ENCODE data around the gene MACROD2.

DNA sequence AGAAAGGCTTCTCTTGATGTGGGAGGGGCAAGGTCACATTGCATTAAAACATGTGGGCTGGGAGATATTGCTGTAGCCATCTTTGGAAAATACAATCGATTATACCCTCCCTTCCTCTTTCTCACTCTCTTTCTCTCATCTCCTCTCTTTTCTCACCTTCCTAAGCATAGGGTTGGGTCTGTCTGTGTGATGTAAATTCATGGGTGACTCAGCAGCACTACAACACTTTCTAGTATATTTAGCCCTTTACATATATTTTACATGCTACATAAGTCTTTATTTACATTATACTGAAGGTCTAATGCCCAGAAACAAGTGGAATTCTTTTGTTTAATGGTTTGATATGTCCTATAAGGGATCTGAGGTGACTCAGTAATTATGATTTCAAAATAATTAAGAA lies 976.9 kb downstream of the MACROD2 start:
- TF ChIP-seq, protein P1, sequence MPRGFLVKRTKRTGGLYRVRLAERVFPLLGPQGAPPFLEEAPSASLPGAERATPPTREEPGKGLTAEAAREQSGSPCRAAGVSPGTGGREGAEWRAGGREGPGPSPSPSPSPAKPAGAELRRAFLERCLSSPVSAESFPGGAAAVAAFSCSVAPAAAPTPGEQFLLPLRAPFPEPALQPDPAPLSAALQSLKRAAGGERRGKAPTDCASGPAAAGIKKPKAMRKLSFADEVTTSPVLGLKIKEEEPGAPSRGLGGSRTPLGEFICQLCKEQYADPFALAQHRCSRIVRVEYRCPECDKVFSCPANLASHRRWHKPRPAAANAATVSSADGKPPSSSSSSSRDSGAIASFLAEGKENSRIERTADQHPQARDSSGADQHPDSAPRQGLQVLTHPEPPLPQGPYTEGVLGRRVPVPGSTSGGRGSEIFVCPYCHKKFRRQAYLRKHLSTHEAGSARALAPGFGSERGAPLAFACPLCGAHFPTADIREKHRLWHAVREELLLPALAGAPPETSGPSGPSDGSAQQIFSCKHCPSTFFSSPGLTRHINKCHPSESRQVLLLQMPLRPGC (tag by site-specific recombination; IDR thresholded peaks at IDR 0.05) = no peak
- TF ChIP-seq, protein P2, sequence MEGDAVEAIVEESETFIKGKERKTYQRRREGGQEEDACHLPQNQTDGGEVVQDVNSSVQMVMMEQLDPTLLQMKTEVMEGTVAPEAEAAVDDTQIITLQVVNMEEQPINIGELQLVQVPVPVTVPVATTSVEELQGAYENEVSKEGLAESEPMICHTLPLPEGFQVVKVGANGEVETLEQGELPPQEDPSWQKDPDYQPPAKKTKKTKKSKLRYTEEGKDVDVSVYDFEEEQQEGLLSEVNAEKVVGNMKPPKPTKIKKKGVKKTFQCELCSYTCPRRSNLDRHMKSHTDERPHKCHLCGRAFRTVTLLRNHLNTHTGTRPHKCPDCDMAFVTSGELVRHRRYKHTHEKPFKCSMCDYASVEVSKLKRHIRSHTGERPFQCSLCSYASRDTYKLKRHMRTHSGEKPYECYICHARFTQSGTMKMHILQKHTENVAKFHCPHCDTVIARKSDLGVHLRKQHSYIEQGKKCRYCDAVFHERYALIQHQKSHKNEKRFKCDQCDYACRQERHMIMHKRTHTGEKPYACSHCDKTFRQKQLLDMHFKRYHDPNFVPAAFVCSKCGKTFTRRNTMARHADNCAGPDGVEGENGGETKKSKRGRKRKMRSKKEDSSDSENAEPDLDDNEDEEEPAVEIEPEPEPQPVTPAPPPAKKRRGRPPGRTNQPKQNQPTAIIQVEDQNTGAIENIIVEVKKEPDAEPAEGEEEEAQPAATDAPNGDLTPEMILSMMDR (tag by site-specific recombination; IDR thresholded peaks at IDR 0.05) = no peak
- TF ChIP-seq BCL11B (tag by site-specific recombination; IDR thresholded peaks at IDR 0.05; ENCODE audit: low read depth) (no peak), TCF7L2 (IDR thresholded peaks at IDR 0.05; ENCODE audit: borderline replicate concordance, low read depth, low read length) (no peak), MYNN (tag by site-specific recombination; IDR thresholded peaks at IDR 0.05; ENCODE audit: borderline replicate concordance) (no peak), SCRT1 (tag by site-specific recombination; IDR thresholded peaks at IDR 0.05; ENCODE audit: borderline replicate concordance) (no peak), WT1 (tag by site-specific recombination; IDR thresholded peaks at IDR 0.05) (no peak), ZBTB17 (tag by site-specific recombination; IDR thresholded peaks at IDR 0.05) (no peak), ZNF677 (tag by site-specific recombination; IDR thresholded peaks at IDR 0.05) (no peak), ZNF24 (tag by site-specific recombination; IDR thresholded peaks at IDR 0.05) (no peak)
- TF ChIP-seq, protein P3, sequence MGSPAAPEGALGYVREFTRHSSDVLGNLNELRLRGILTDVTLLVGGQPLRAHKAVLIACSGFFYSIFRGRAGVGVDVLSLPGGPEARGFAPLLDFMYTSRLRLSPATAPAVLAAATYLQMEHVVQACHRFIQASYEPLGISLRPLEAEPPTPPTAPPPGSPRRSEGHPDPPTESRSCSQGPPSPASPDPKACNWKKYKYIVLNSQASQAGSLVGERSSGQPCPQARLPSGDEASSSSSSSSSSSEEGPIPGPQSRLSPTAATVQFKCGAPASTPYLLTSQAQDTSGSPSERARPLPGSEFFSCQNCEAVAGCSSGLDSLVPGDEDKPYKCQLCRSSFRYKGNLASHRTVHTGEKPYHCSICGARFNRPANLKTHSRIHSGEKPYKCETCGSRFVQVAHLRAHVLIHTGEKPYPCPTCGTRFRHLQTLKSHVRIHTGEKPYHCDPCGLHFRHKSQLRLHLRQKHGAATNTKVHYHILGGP (tag by site-specific recombination; IDR thresholded peaks at IDR 0.05) = no peak
- TF ChIP-seq, protein P4, sequence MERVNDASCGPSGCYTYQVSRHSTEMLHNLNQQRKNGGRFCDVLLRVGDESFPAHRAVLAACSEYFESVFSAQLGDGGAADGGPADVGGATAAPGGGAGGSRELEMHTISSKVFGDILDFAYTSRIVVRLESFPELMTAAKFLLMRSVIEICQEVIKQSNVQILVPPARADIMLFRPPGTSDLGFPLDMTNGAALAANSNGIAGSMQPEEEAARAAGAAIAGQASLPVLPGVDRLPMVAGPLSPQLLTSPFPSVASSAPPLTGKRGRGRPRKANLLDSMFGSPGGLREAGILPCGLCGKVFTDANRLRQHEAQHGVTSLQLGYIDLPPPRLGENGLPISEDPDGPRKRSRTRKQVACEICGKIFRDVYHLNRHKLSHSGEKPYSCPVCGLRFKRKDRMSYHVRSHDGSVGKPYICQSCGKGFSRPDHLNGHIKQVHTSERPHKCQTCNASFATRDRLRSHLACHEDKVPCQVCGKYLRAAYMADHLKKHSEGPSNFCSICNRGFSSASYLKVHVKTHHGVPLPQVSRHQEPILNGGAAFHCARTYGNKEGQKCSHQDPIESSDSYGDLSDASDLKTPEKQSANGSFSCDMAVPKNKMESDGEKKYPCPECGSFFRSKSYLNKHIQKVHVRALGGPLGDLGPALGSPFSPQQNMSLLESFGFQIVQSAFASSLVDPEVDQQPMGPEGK (tag by site-specific recombination; IDR thresholded peaks at IDR 0.05) = no peak
- TF ChIP-seq, protein P5, sequence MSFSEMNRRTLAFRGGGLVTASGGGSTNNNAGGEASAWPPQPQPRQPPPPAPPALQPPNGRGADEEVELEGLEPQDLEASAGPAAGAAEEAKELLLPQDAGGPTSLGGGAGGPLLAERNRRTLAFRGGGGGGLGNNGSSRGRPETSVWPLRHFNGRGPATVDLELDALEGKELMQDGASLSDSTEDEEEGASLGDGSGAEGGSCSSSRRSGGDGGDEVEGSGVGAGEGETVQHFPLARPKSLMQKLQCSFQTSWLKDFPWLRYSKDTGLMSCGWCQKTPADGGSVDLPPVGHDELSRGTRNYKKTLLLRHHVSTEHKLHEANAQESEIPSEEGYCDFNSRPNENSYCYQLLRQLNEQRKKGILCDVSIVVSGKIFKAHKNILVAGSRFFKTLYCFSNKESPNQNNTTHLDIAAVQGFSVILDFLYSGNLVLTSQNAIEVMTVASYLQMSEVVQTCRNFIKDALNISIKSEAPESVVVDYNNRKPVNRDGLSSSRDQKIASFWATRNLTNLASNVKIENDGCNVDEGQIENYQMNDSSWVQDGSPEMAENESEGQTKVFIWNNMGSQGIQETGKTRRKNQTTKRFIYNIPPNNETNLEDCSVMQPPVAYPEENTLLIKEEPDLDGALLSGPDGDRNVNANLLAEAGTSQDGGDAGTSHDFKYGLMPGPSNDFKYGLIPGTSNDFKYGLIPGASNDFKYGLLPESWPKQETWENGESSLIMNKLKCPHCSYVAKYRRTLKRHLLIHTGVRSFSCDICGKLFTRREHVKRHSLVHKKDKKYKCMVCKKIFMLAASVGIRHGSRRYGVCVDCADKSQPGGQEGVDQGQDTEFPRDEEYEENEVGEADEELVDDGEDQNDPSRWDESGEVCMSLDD (tag by site-specific recombination; IDR thresholded peaks at IDR 0.05) = no peak
- TF ChIP-seq, protein P6, sequence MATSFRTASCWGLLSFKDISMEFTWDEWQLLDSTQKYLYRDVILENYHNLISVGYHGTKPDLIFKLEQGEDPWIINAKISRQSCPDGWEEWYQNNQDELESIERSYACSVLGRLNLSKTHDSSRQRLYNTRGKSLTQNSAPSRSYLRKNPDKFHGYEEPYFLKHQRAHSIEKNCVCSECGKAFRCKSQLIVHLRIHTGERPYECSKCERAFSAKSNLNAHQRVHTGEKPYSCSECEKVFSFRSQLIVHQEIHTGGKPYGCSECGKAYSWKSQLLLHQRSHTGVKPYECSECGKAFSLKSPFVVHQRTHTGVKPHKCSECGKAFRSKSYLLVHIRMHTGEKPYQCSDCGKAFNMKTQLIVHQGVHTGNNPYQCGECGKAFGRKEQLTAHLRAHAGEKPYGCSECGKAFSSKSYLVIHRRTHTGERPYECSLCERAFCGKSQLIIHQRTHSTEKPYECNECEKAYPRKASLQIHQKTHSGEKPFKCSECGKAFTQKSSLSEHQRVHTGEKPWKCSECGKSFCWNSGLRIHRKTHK (tag by site-specific recombination; IDR thresholded peaks at IDR 0.05) = no peak
